GM18499 (cell line): ENCODE data around the gene ZSWIM8.
"Not testable (repeated sequence)": the region's sequence is repeated elsewhere in the genome, so short reads cannot be mapped to it uniquely, and the experiment has no call there.

Experiments
- ATAC-seq: cut with Tn5 transposase; IDR thresholded peaks from one replicate; pipeline ENCODE4 v1.9.1; 2021; ENCODE audit warnings: moderate number of reproducible peaks; ENCODE audit not compliant: insufficient read depth, unreplicated experiment

Gene ZSWIM8

GRCh38 chr10:73813333-73813732, 27.9 kb downstream of the ZSWIM8 start:
- no peak for ATAC-seq

DNA sequence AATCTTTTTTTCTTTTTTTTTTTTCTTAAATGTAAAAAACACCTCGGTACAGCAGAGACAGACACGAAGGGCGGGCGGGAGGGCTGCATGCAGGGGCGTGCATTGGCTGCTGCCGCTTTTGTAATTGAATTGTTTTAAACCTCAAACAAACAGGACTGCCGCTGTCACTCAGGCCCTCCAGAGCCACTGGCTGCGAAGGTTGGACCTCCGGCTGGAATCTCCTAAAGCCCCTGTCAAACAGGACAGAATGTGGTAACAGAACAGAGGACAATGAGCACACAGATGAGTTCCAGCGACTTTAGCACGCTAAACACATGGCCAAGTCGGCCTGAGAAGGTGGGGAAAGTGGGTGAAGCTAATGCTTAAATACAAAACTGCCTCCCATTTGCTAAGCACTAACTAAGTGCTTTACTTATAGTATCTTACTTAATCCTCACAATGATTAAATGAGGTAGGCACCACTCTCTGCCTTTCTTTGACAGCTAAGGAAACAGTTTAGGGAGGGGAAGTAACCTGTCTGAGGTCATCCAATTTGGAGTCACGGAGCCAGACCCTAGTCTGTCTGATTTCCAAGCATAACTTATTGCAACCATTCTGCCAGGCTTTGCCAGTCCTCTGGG, 29.0 kb downstream of the ZSWIM8 start:
- no peak for ATAC-seq

GRCh38 chr10:73814896-73815718, 29.7 kb downstream of the ZSWIM8 start:
- no peak for ATAC-seq

GRCh38 chr10:73815719-73816030, 30.3 kb downstream of the ZSWIM8 start:
- ATAC-seq: no peak

GRCh38 chr10:73816917-73817729, 31.7 kb downstream of the ZSWIM8 start:
- ATAC-seq: no peak

- no peak for ATAC-seq
Measured at GRCh38 chr10:73817826-73818225, 32.4 kb downstream of the ZSWIM8 start.

- no peak for ATAC-seq
Measured at GRCh38 chr10:73818402-73818801, 33.0 kb downstream of the ZSWIM8 start.

DNA sequence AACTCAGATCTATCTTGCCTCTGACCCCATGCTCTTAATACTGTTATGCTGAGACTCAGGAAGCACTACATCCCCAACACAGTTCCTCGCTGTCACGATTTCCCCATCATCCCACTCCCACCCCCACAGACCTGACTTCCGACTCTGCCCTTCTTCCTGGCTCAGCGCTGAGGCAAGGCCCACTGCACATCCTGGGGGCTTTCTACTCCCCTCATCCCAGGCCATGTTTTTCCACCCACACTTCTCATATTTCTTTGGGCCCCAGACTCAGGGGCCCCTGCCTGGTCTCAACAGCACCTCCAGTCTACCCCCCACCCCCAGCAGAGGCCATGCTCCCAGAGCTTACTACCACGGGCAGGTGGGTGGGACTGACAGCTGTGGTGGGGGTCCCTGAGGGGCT, 33.7 kb downstream of the ZSWIM8 start:
- ATAC-seq: no peak

GRCh38 chr10:73819513-73820093, 34.2 kb downstream of the ZSWIM8 start:
- no peak for ATAC-seq

- ATAC-seq: no peak
Measured at GRCh38 chr10:73823391-73823790, 38.0 kb downstream of the ZSWIM8 start.

GRCh38 chr10:73824146-73824725, 38.8 kb downstream of the ZSWIM8 start:
- ATAC-seq: no peak

- no peak for ATAC-seq
Measured at GRCh38 chr10:73827346-73828089, 42.1 kb downstream of the ZSWIM8 start.

GRCh38 chr10:73828161-73828560, 42.8 kb downstream of the ZSWIM8 start:
- ATAC-seq: no peak

GRCh38 chr10:73829090-73829489, 43.7 kb downstream of the ZSWIM8 start:
- ATAC-seq: not testable (repeated sequence)

- no peak for ATAC-seq
Measured at GRCh38 chr10:73836427-73836980, 51.1 kb downstream of the ZSWIM8 start.

GRCh38 chr10:73837072-73837471, 51.7 kb downstream of the ZSWIM8 start:
- ATAC-seq: no peak

DNA sequence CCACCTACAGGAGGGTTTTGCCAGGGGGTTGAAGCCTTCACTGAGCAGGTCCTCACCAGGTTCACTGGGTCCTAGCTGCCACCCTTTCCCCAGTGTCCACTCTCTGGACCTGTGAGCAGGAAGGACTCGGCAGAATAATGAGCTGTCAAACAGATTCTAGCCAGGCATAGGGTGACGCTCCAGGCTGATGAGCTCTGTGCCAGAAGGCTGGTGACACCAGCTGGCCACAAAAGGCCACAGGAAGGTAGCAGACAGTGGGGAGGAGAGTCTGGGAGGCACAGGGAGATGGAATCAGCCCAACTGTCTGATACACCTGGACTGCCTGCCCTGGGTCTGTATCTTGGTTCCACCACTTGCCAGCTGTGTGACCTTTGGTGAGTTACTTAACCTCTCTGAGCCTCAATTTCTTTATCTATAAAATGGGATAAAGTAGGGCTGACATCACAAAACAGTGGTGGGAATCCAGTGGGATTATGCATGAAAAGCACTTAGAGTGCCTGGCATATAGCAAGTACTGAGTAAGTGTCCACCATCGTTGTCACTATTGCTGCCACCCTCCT, 52.7 kb downstream of the ZSWIM8 start:
- no peak for ATAC-seq

- ATAC-seq: no peak
Measured at GRCh38 chr10:73838827-73839226, 53.4 kb downstream of the ZSWIM8 start.

DNA sequence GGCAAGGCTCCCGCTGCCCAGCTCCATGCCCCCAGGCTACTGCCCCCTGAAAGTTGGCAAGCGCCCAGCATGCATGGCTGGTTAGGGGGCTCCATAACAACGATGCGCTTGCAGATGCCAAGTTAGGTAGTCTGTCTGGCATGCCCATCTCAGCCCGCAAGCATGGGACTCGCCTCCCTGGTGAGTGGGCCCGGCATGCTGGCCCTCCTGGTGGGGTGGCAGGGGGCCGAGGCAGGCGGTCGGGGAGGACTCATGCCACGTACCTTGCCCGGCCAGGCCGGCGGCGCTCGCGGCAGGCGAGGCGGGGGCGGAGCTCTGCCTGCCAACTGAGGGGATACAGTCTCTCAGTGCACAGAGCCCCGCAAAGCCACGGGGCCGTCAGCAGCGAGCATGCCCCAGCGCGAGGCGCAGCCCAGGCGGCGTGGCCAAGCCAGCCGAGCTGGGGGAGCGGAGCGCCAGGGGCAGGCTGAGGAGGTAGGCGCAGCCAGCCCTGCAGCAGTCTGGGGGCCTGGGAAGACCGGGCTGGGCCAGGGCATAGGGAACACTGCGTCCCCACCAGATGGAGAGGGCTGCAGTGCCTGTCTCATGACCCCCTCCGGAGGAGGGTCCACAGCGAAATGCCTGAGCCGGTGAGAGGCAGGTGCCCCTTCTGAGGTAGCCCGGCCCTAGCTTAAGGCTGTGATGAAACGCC, 54.0 kb downstream of the ZSWIM8 start:
- no peak for ATAC-seq
